Measurements from ENCODE around the gene CUL3.

CUL3 gene

DNA sequence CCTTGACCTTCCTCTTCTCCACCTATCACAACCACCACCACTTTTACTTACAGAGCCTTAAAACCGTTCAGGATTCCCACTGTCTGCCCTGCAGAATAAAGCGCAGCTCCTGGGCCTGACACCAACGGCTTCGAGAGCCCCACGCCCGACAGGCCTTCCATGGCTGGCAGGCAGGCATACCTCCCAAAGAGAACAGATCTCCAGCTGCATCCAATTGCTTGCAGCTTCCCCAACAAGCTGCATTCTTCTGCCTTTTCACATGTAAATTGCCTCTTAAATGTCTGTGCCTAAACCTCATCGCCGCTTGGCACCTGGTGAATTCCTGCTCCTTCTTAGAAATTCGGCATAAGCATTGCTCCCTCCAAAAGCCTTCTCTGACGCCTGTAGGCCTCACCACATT, 151.7 kb downstream of the CUL3 start:
- no peak for FAIRE-seq
- no peak for TF ChIP-seq POLR2AphosphoS5 (IDR thresholded peaks at IDR 0.05; ENCODE audit: low read depth, low read length)
- no peak for TF ChIP-seq POLR2A (IDR thresholded peaks at IDR 0.05; ENCODE audit: low read depth, low read length)
- TF ChIP-seq TAF1 (IDR thresholded peaks at IDR 0.05; ENCODE audit: low read depth, low read length): no peak
- no peak for TF ChIP-seq PAX5 (IDR thresholded peaks at IDR 0.05; ENCODE audit: insufficient read depth, low read length, severe bottlenecking)
- TF ChIP-seq SPI1 (IDR thresholded peaks at IDR 0.05; ENCODE audit: low read depth, low read length): no peak
- TF ChIP-seq POU2F2 (IDR thresholded peaks at IDR 0.05; ENCODE audit: low read depth, low read length): no peak
- DNase-seq (ENCODE audit: insufficient read length, low spot score): no peak

DNA sequence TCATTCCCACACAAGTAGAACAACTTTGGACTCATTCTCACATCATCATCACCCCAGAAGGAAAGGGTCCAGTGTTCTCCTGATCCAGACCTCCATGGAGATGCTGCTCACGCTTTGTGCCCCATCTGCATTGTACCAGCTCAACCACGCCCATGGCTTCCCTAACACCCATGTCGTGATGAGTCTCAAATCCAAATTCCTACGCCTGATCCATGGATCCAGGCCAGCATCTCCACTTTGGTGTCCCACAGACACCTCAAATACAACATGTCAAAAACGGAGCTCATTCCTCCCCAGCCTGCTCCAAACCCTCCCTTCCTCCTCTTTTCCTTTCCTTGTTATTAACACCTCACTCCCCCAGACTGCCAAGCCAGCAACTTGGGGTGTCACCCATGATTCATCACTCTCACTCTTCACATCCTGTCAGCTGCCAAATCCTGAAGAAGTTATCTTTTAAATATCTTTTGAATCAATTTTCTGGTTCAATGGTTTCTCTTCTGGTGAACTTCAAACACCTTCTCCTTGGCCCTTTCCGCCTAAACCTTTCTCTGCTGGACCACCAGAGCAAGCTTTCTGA, 153.1 kb downstream of the CUL3 start:
- no peak for TF ChIP-seq POU2F2 (IDR thresholded peaks at IDR 0.05; ENCODE audit: low read depth, low read length)
- TF ChIP-seq TAF1 (IDR thresholded peaks at IDR 0.05; ENCODE audit: low read depth, low read length): no peak
- TF ChIP-seq POLR2AphosphoS5 (IDR thresholded peaks at IDR 0.05; ENCODE audit: low read depth, low read length): no peak
- no peak for TF ChIP-seq PAX5 (IDR thresholded peaks at IDR 0.05; ENCODE audit: insufficient read depth, low read length, severe bottlenecking)
- FAIRE-seq (no peak), DNase-seq (ENCODE audit: insufficient read length, low spot score) (no peak)

DNA sequence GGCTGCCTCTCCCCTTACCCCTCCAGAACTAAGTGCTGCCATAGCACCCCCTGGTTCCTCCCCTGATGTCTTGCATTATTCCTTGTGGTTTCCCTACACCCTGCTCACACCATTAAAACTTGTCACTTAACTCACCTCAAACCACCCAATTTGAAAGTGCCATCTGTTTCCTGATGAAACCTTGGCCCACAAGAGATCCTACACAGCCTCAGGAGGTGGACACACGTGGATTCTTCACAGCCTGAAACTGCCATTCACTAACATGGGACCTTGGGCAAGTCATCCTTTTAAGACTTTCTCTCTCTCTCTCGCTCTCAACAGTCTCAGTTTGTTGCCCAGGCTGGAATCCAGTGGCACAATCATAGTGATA, 155.7 kb downstream of the CUL3 start:
- FAIRE-seq (no peak), DNase-seq (ENCODE audit: insufficient read length, low spot score) (no peak)
- TF ChIP-seq POU2F2 (IDR thresholded peaks at IDR 0.05; ENCODE audit: low read depth, low read length) (no peak), POLR2A (IDR thresholded peaks at IDR 0.05; ENCODE audit: low read depth, low read length) (no peak), TAF1 (IDR thresholded peaks at IDR 0.05; ENCODE audit: low read depth, low read length) (no peak), POLR2AphosphoS5 (IDR thresholded peaks at IDR 0.05; ENCODE audit: low read depth, low read length) (no peak), PAX5 (IDR thresholded peaks at IDR 0.05; ENCODE audit: insufficient read depth, low read length, severe bottlenecking) (no peak), SPI1 (IDR thresholded peaks at IDR 0.05; ENCODE audit: low read depth, low read length) (no peak)

DNA sequence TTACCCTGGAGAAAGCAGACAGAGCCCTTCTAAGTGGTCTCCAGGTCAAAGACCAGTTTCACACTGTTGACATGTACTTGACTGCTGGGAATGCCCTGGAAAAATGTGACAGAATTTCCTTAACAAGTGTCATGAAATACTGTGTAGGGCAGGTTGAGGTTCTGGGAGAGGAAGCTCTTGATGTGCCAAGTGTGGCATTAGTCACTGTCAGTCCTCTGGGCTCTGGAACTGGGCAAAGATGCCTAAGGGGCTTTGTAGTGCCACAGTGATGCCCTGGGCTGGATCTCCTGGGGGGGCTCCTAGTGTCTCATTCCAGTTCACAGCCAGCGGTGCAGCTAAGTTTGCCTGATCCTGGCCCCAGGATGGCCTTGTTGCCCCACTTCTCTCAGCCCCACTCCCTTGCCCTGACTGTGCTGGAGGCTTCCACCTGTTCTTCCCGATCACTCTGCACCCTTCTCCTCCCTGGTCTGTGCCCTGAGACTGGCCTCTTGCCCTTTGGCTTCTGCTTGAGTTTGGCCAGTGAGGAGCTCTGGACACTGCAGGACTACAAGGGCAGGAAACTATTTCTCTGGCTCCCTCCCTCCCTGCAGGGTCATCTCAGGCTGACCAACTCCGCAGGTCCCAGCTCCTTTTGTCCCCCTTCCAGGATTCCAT, 156.2 kb downstream of the CUL3 start:
- FAIRE-seq (no peak), DNase-seq (ENCODE audit: insufficient read length, low spot score) (no peak)

DNA sequence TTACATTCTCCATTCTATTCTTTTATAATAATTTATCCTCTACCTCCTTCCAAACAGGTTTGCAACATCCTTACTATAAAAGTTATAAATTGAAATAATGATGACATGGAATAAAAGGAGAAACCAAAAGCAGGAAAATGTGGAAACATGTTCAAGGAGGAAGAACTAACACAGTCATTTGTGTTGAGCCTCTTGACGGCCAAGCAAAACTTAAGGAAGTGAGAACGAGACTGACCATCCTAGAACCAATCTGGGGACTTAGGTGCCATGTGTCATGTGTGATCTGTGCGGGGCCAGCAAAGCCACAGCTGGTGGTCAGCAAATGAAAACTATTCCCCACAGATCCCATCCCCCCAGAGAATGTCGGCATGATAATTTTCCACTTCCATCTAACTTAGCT, 157.7 kb downstream of the CUL3 start:
- FAIRE-seq (no peak), DNase-seq (ENCODE audit: insufficient read length, low spot score) (no peak)
- TF ChIP-seq SPI1 (IDR thresholded peaks at IDR 0.05; ENCODE audit: low read depth, low read length) (no peak), TAF1 (IDR thresholded peaks at IDR 0.05; ENCODE audit: low read depth, low read length) (no peak), POLR2A (IDR thresholded peaks at IDR 0.05; ENCODE audit: low read depth, low read length) (no peak), POLR2AphosphoS5 (IDR thresholded peaks at IDR 0.05; ENCODE audit: low read depth, low read length) (no peak), POU2F2 (IDR thresholded peaks at IDR 0.05; ENCODE audit: low read depth, low read length) (no peak), PAX5 (IDR thresholded peaks at IDR 0.05; ENCODE audit: insufficient read depth, low read length, severe bottlenecking) (no peak)

More for the DNA sequence above, 156.2 kb downstream of the CUL3 start:
- no peak for TF ChIP-seq TAF1 (IDR thresholded peaks at IDR 0.05; ENCODE audit: low read depth, low read length)
- TF ChIP-seq POLR2A (IDR thresholded peaks at IDR 0.05; ENCODE audit: low read depth, low read length): no peak
- no peak for TF ChIP-seq POLR2AphosphoS5 (IDR thresholded peaks at IDR 0.05; ENCODE audit: low read depth, low read length)
- no peak for TF ChIP-seq SPI1 (IDR thresholded peaks at IDR 0.05; ENCODE audit: low read depth, low read length)
- TF ChIP-seq POU2F2 (IDR thresholded peaks at IDR 0.05; ENCODE audit: low read depth, low read length): no peak
- no peak for TF ChIP-seq PAX5 (IDR thresholded peaks at IDR 0.05; ENCODE audit: insufficient read depth, low read length, severe bottlenecking)

DNA sequence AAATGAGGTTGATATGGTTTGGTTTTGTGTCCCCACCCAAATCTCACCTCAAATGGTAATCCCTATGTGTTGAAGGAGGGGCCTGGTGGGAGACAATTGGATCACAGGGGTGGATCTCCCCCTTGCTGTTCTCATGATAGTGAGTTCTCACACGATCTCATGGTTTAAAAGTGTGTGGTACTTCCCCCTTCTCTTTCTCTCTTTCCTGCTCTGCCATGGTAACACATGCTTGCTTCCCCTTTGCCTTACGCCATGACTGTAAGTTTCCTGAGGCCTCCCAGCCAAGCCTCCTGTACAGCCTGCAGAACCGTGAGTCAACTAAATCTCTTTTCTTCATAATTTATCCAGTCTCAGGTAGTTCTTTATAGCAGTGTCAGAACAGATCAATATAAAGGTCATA, 158.5 kb downstream of the CUL3 start:
- DNase-seq (ENCODE audit: insufficient read length, low spot score) (no peak), FAIRE-seq (no peak)
- no peak for TF ChIP-seq POLR2A (IDR thresholded peaks at IDR 0.05; ENCODE audit: low read depth, low read length)
- TF ChIP-seq POLR2AphosphoS5 (IDR thresholded peaks at IDR 0.05; ENCODE audit: low read depth, low read length): no peak
- TF ChIP-seq POU2F2 (IDR thresholded peaks at IDR 0.05; ENCODE audit: low read depth, low read length): no peak
- no peak for TF ChIP-seq PAX5 (IDR thresholded peaks at IDR 0.05; ENCODE audit: insufficient read depth, low read length, severe bottlenecking)
- TF ChIP-seq SPI1 (IDR thresholded peaks at IDR 0.05; ENCODE audit: low read depth, low read length): no peak
- TF ChIP-seq TAF1 (IDR thresholded peaks at IDR 0.05; ENCODE audit: low read depth, low read length): no peak

DNA sequence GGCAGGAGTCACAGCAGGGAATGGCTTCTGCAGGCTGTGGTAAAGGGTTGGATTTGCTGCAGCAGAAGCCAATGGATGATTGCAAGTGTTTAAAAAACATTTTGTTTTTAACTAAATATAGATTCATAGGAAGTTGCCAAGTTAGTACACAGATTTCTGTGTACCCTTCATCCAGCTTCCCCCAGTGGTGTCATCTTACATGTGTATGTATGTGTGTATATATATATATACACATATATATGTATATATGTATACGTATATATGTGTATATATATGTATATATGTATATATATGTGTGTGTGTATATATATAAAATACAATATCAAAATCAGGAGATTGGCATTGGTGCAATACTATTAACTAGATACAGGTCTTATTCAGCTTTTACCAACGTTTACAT, 164.1 kb downstream of the CUL3 start:
- DNase-seq (ENCODE audit: insufficient read length, low spot score): no peak
- FAIRE-seq: no peak
- TF ChIP-seq SPI1 (IDR thresholded peaks at IDR 0.05; ENCODE audit: low read depth, low read length) (no peak), POLR2AphosphoS5 (IDR thresholded peaks at IDR 0.05; ENCODE audit: low read depth, low read length) (no peak), POLR2A (IDR thresholded peaks at IDR 0.05; ENCODE audit: low read depth, low read length) (no peak), POU2F2 (IDR thresholded peaks at IDR 0.05; ENCODE audit: low read depth, low read length) (no peak), TAF1 (IDR thresholded peaks at IDR 0.05; ENCODE audit: low read depth, low read length) (no peak), PAX5 (IDR thresholded peaks at IDR 0.05; ENCODE audit: insufficient read depth, low read length, severe bottlenecking) (no peak)

Measured in GM12891 (cell line).